ENCODE data around the gene FAF1. TPM values are rescaled to one million over a fixed set of nuclear protein-coding genes. Genes with fewer than 3 reads are reported as not detected.

The FAF1 gene
- total and polyA plus RNA-seq, 9 of the 15 experiments (the other 6 are each of a cell fraction or from before 2014, with no cell fraction given) = 48.7 to 225 (median 118) TPM

DNA sequence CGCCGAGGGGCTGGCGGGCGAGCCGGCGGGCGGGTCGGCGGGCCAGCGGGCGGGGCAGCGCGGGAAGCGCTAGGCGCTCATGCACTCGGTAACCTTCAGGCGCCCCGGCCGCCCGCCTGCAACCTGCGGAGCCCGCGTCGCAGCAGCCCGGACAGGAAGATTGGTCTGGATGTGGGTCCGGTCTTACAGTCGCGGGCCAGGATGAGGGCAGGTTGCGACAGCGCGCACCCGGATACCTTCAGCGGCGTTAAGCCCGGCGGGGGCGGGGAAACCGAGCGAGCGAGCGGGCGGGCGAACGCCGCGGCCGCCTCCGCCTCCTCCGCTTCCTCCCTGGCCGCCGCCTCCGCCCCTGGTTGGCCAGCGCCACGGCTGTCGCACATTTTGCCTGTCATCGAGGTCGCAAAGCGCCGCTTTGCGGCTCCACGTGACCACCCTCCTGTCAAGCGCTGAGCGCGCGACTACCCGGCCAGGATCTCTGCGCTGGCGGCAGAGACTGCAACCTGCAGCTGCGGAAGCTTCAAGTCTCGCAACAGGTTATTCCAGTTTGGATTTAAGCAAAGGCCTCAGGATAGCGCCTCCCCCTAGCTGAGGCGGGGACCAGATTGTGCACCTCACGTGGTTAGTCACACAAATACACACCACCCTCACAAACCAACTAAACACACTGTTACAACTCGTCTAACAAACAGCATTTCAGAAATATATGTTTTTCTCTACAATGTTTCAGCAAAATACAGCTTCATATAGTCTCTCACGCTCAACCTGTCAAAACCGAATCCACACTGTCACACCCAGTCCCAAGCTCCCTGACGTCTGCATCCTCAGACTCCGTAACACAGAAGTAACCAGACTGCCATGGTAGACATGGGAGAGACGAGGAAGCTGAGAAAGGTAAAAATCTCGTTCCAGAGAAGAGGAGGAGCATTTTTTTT lies at the start of gene FAF1 (continued):
- peak; percentile 67 for TF ChIP-seq BRD9 (IDR thresholded peaks at IDR 0.05; ENCODE audit: low read depth, partially characterized antibody)
- TF ChIP-seq SAP30 (IDR thresholded peaks at IDR 0.05; ENCODE audit: borderline replicate concordance, insufficient read depth, low read depth, low read length, poor library complexity, severe bottlenecking) = peak; percentile 98
- no peak for TF ChIP-seq BDP1 (IDR thresholded peaks at IDR 0.05; ENCODE audit: insufficient read depth, insufficient read length)
- TF ChIP-seq ZKSCAN8 (CRISPR knock-in tag; IDR thresholded peaks at IDR 0.05) = no peak
- peak in 2 of 3 experiments; percentile 4 to 71 for TF ChIP-seq YY1 (IDR thresholded peaks at IDR 0.05; ENCODE audit: borderline replicate concordance in 1 of 3, control insufficient read depth in 1 of 3, extremely low read depth in 1 of 3, insufficient read depth in 3 of 3, insufficient read length in 1 of 3, insufficient replicate concordance in 2 of 3, low read depth in 1 of 3, low read length in 2 of 3)
- TF ChIP-seq XRCC5 (IDR thresholded peaks at IDR 0.05; ENCODE audit: low read depth, low read length) = no peak
- peak; percentile 94 for TF ChIP-seq TGIF2 (CRISPR knock-in tag; IDR thresholded peaks at IDR 0.05)
- peak; percentile 79 for TF ChIP-seq SP1 (CRISPR knock-in tag; IDR thresholded peaks at IDR 0.05)
- TF ChIP-seq OTX1 (CRISPR knock-in tag; IDR thresholded peaks at IDR 0.05) = peak; percentile 21; the same call in 1 of the 2 replicates
- no peak for TF ChIP-seq PTRF (tag; IDR thresholded peaks at IDR 0.05)
- TF ChIP-seq ARNT (IDR thresholded peaks at IDR 0.05) = peak in 1 of 2 experiments; percentile 73; a peak in 1 of 4 replicates
- TF ChIP-seq KDM1A (IDR thresholded peaks at IDR 0.05) = no peak; a peak in 1 of 4 replicates
- peak; percentile 54 for TF ChIP-seq DPF2 (IDR thresholded peaks at IDR 0.05)
- TF ChIP-seq GABPA (tag; conservative IDR thresholded peaks at IDR 0.05; ENCODE audit: low read depth) = peak; percentile 82
- 0 out of 2 replicates have a peak, but pooled peaks have one; percentile 46 for TF ChIP-seq GTF2A2 (tag; IDR thresholded peaks at IDR 0.05)
- TF ChIP-seq, protein P1, sequence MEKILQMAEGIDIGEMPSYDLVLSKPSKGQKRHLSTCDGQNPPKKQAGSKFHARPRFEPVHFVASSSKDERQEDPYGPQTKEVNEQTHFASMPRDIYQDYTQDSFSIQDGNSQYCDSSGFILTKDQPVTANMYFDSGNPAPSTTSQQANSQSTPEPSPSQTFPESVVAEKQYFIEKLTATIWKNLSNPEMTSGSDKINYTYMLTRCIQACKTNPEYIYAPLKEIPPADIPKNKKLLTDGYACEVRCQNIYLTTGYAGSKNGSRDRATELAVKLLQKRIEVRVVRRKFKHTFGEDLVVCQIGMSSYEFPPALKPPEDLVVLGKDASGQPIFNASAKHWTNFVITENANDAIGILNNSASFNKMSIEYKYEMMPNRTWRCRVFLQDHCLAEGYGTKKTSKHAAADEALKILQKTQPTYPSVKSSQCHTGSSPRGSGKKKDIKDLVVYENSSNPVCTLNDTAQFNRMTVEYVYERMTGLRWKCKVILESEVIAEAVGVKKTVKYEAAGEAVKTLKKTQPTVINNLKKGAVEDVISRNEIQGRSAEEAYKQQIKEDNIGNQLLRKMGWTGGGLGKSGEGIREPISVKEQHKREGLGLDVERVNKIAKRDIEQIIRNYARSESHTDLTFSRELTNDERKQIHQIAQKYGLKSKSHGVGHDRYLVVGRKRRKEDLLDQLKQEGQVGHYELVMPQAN (IDR thresholded peaks at IDR 0.05; ENCODE audit: borderline replicate concordance) = peak; percentile 98
- TF ChIP-seq RBM34 (IDR thresholded peaks at IDR 0.05; ENCODE audit: borderline replicate concordance, insufficient read depth, low read length) = 0 out of 2 replicates have a peak, but pooled peaks have one; percentile 61
- TF ChIP-seq PHF20 (IDR thresholded peaks at IDR 0.05; ENCODE audit: partially characterized antibody) = peak; percentile 93
- TF ChIP-seq SMARCA5 (IDR thresholded peaks at IDR 0.05) = 0 out of 2 replicates have a peak, but pooled peaks have one; percentile 15
- no peak for TF ChIP-seq PCBP2 (IDR thresholded peaks at IDR 0.05; ENCODE audit: low read depth, low read length, poor library complexity, severe bottlenecking)
- no peak; the same call in 1 of the 2 replicates for TF ChIP-seq ZC3H11A (IDR thresholded peaks at IDR 0.05; ENCODE audit: low read depth, low read length)
- TF ChIP-seq SOX6 (IDR thresholded peaks at IDR 0.05) = peak; percentile 67; the same call in 1 of the 2 replicates
- peak; percentile 92 for TF ChIP-seq GTF2F1 (IDR thresholded peaks at IDR 0.05; ENCODE audit: low read depth, low read length)
- TF ChIP-seq, protein P2, sequence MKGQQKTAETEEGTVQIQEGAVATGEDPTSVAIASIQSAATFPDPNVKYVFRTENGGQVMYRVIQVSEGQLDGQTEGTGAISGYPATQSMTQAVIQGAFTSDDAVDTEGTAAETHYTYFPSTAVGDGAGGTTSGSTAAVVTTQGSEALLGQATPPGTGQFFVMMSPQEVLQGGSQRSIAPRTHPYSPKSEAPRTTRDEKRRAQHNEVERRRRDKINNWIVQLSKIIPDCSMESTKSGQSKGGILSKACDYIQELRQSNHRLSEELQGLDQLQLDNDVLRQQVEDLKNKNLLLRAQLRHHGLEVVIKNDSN (CRISPR knock-in tag; IDR thresholded peaks at IDR 0.05) = peak; percentile 100
- TF ChIP-seq SP2 (IDR thresholded peaks at IDR 0.05; ENCODE audit: extremely low read depth, low read depth, low read length, poor library complexity, severe bottlenecking) = no peak
- no peak for TF ChIP-seq ZNF165 (CRISPR knock-in tag; IDR thresholded peaks at IDR 0.05; ENCODE audit: borderline replicate concordance)

Data from K562 (cell line).